Left ventricle myocardium inferior (tissue), 1 donor: ENCODE results near the gene FHL3. TPM values are rescaled to one million over a fixed set of nuclear protein-coding genes. Genes with fewer than 3 reads are reported as not detected.
"Not testable (repeated sequence)": the region's sequence is repeated elsewhere in the genome, so short reads cannot be mapped to it uniquely, and the experiment has no call there.

Experiments
- DNase-seq: peaks from one replicate; pipeline ENCODE4 v3.0.0-alpha.2; 2020
- H3K27ac ChIP-seq: fragments of 200-600 bp; replicated peaks from 2 replicates; pipeline ENCODE4 v1.8.0; 2021
- H3K27me3 ChIP-seq: fragments of 200-600 bp; 2 replicates; pipeline ENCODE4 v1.8.0; 2021; ENCODE audit warnings: low read depth
- H3K36me3 ChIP-seq: fragments of 200-600 bp; 2 replicates; pipeline ENCODE4 v1.8.0; 2021
- H3K4me1 ChIP-seq: fragments of 200-600 bp; 2 replicates; pipeline ENCODE4 v1.8.0; 2021
- H3K4me3 ChIP-seq: fragments of 200-600 bp; 2 replicates; pipeline ENCODE4 v1.8.0; 2021; ENCODE audit warnings: mild to moderate bottlenecking, moderate library complexity
- H3K9me3 ChIP-seq: fragments of 200-600 bp; replicated peaks from 2 replicates; pipeline ENCODE4 v1.8.0; 2021
- CTCF ChIP-seq: fragments of 200-600 bp; IDR thresholded peaks from 2 replicates; pipeline ENCODE4 v1.8.0; 2021; ENCODE audit warnings: antibody characterized with exemption, mild to moderate bottlenecking, borderline replicate concordance
- intact Hi-C: fragments of 100-400 bp; cut with micrococcal nuclease; formaldehyde crosslinking; loops from one replicate; pipeline ENCODE4 v1.11.0; 2022
- total RNA-seq: library from RNA; stranded (reverse); fragmentation: NEBNext Ultra II Directional; extraction: Animal tissue kit (Norgen Biotek cat#: 25700); gene quantifications from one replicate; pipeline ENCODE4 v1.2.1, GENCODE V29; 2021
- donor health status: DM: no; HTN: yes; CAD: no; lungs with severe emphysema.

FHL3 gene
- total RNA-seq, 1 donor from 2014 or later = 15.8 TPM

DNA sequence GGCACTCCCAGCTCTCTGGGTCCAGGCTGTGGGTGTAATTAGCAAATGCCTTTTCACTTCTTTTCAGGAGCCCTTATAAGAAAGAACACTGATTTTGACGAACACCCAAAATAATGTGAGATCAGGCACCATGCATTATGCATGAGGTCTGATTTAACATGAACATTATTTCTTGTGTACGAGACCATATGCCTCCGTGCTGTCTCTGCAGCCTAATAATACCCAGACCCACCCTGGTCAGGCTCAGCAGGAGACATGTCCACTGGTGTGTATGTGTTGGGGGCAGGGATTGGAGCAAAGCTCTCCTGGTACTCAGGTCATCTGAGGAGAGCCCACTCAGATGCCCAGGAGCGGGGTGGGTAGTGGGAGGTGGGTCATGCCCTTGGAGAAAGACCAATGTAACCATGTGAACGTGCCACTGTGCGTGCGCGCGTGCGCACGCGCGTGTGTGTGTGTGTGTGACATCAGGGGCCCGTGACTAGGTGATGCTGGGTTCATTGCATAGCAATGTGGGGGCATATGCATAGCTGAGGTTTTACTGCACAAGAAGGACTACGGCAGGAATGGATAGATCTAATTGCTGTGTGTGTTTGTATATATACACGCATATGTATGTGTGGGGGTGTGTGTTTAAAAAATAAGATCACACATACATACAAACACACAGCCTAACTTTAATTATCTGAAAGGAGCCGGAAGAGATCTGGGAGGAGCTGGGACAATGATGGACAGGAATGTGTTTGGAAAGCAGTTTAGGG, 34.2 kb upstream of the FHL3 start:
- peaks cover 73% of the 10 kb centered on the region for H3K27me3 ChIP-seq
- no peak for DNase-seq
- no peak overlapping the region for H3K27ac ChIP-seq
- no peak overlapping the region for H3K4me3 ChIP-seq
- H3K4me1 ChIP-seq = peaks cover 6% of the 10 kb centered on the region
- TF ChIP-seq CTCF = no peak
- intact Hi-C loops = no loop called here
- no peaks in the 10 kb centered on the region for H3K9me3 ChIP-seq
- H3K36me3 ChIP-seq = no peaks in the 10 kb centered on the region

- H3K4me3 ChIP-seq = no peak overlapping the region
- intact Hi-C loops = no loop called here
- peaks cover 66% of the 10 kb centered on the region for H3K27me3 ChIP-seq
- no peaks in the 10 kb centered on the region for H3K36me3 ChIP-seq
- H3K9me3 ChIP-seq = no peaks in the 10 kb centered on the region
- no peak for TF ChIP-seq CTCF
- no peaks in the 10 kb centered on the region for H3K4me1 ChIP-seq
- no peak overlapping the region for H3K27ac ChIP-seq
- no peak for DNase-seq
Observed at GRCh38 chr1:38038861-38039260, 33.5 kb upstream of the FHL3 start.

DNA sequence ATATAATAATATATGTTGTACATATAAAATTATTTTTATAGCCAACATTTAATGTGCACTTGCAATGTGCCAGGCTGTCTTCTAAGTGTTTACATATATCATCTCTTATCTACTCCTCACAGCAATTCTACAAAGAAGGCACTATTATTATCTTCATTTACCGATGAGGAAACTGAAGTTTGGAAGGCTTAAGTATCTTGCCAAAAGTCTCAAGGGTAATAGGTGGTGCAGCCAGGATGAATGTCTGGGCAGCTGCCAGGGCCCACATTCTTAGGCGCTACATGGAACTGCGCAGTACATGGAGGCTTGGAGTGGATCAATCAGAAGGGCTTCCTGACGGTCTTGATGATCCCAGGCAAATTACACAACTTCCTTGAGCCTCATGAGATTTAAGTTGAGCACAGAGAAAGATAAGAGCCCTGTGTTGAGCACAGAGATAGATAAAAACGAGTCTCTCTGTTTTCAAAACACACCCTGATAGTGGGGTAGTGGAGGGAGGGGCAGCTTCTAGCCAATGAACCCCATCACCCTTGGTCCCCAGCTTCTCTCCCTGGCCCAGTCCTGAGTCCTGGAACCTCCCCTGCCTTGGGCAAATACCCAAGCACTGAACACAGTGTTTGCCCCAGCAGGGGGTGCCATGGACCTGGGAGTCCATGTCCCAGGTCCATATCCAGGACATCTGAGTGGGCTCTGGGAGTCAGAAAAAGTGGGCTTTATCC, 32.1 kb upstream of the FHL3 start:
- Histone ChIP-seq H3K9me3 (no peaks in the 10 kb centered on the region), H3K27ac (no peak overlapping the region), H3K36me3 (no peaks in the 10 kb centered on the region), H3K4me1 (no peaks in the 10 kb centered on the region), H3K4me3 (no peak overlapping the region), H3K27me3 (peaks cover 52% of the 10 kb centered on the region)
- DNase-seq = no peak
- peak; percentile 21 for TF ChIP-seq CTCF
- intact Hi-C loops = no loop called here

- no peaks in the 10 kb centered on the region for H3K36me3 ChIP-seq
- intact Hi-C loops = no loop called here
- H3K9me3 ChIP-seq = no peaks in the 10 kb centered on the region
- TF ChIP-seq CTCF = no peak
- H3K4me1 ChIP-seq = peaks cover 17% of the 10 kb centered on the region
- no peak for DNase-seq
- H3K4me3 ChIP-seq = no peak overlapping the region
- H3K27me3 ChIP-seq = peaks cover 27% of the 10 kb centered on the region
- H3K27ac ChIP-seq = no peak overlapping the region
Observed at GRCh38 chr1:38034871-38035270, 29.6 kb upstream of the FHL3 start.

DNA sequence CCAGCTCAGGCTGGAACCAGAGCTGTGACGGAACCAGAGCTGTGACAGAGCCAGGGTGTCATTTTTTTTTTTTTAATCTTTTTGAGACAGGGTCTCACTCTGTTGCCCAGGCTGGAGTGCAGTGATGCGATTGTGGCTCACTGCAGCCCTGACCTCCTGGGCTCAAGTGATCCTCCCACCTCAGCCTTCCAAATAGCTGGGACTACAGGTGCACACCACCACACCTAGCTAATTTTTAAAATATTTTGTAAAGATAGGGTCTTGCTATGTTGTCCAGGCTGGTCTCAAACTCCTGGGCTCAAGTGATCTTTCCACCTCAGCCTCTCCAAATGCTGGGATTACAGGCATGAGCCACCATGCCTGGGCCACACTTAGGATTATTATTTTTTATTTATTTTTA, 27.7 kb upstream of the FHL3 start:
- H3K36me3 ChIP-seq, H3K4me3 ChIP-seq, H3K27ac ChIP-seq, DNase-seq, intact Hi-C loops, H3K9me3 ChIP-seq, H3K27me3 ChIP-seq: not testable (repeated sequence)
- H3K4me1 ChIP-seq = peaks cover 34% of the 10 kb centered on the region

- no peak overlapping the region for H3K27ac ChIP-seq
- H3K4me3 ChIP-seq = no peak overlapping the region
- no peak for TF ChIP-seq CTCF
- no peaks in the 10 kb centered on the region for H3K9me3 ChIP-seq
- H3K27me3 ChIP-seq = no peaks in the 10 kb centered on the region
- intact Hi-C loops = no loop called here
- DNase-seq = no peak
- peaks cover 34% of the 10 kb centered on the region for H3K4me1 ChIP-seq
- H3K36me3 ChIP-seq = no peaks in the 10 kb centered on the region
Observed at GRCh38 chr1:38031513-38031866, 26.2 kb upstream of the FHL3 start.
